GM18511 (cell line): ENCODE results near the gene CPEB3.
"Not testable (repeated sequence)": the region's sequence is repeated elsewhere in the genome, so short reads cannot be mapped to it uniquely, and the experiment has no call there.

Experiments
- ATAC-seq: cut with Tn5 transposase; IDR thresholded peaks from one replicate; pipeline ENCODE4 v1.9.1; 2021; ENCODE audit warnings: mild to moderate bottlenecking, moderate library complexity; ENCODE audit not compliant: unreplicated experiment

The CPEB3 gene

GRCh38 chr10:92216608-92217007 lies 74.3 kb downstream of the CPEB3 start:
- ATAC-seq, result not testable (repeated sequence)

- ATAC-seq, result not testable (repeated sequence)
Measured at GRCh38 chr10:92215222-92215621, 75.7 kb downstream of the CPEB3 start.

- ATAC-seq, result no peak
Measured at GRCh38 chr10:92213049-92213448, 77.8 kb downstream of the CPEB3 start.

- ATAC-seq, result no peak
Measured at GRCh38 chr10:92208736-92209135, 82.1 kb downstream of the CPEB3 start.

GRCh38 chr10:92208157-92208720 lies 82.6 kb downstream of the CPEB3 start:
- ATAC-seq, result no peak

- no peak for ATAC-seq
Measured at GRCh38 chr10:92207061-92207460, 83.8 kb downstream of the CPEB3 start.

GRCh38 chr10:92203919-92204623 lies 86.8 kb downstream of the CPEB3 start:
- ATAC-seq, result no peak

- no peak for ATAC-seq
Measured at GRCh38 chr10:92202536-92202935, 88.3 kb downstream of the CPEB3 start.

- ATAC-seq, result no peak
Measured at GRCh38 chr10:92200564-92200963, 90.3 kb downstream of the CPEB3 start.

- no peak for ATAC-seq
Measured at GRCh38 chr10:92187101-92187500, 103.8 kb downstream of the CPEB3 start.

GRCh38 chr10:92184977-92185376 lies 105.9 kb downstream of the CPEB3 start:
- no peak for ATAC-seq

GRCh38 chr10:92183199-92183598 lies 107.7 kb downstream of the CPEB3 start:
- ATAC-seq, result no peak

- no peak for ATAC-seq
Measured at GRCh38 chr10:92181575-92181974, 109.3 kb downstream of the CPEB3 start.

GRCh38 chr10:92180399-92180798 lies 110.5 kb downstream of the CPEB3 start:
- ATAC-seq, result no peak

GRCh38 chr10:92177546-92177945 lies 113.3 kb downstream of the CPEB3 start:
- no peak for ATAC-seq

GRCh38 chr10:92175164-92175563 lies 115.7 kb downstream of the CPEB3 start:
- ATAC-seq, result no peak

GRCh38 chr10:92173996-92174395 lies 116.9 kb downstream of the CPEB3 start:
- no peak for ATAC-seq

- no peak for ATAC-seq
Measured at GRCh38 chr10:92164036-92164696, 126.7 kb downstream of the CPEB3 start.

GRCh38 chr10:92162541-92162940 lies 128.3 kb downstream of the CPEB3 start:
- no peak for ATAC-seq

GRCh38 chr10:92156874-92157773 lies 133.8 kb downstream of the CPEB3 start:
- ATAC-seq, result no peak

- no peak for ATAC-seq
Measured at GRCh38 chr10:92150823-92151222, 140.1 kb downstream of the CPEB3 start.
